Tongue (tissue), 2 donors: ENCODE results near the gene NEIL3. TPM values are rescaled to one million over a fixed set of nuclear protein-coding genes. Genes with fewer than 3 reads are reported as not detected.
"Not testable (repeated sequence)": the region's sequence is repeated elsewhere in the genome, so short reads cannot be mapped to it uniquely, and the experiment has no call there.

Source experiments
- DNase-seq: peaks from one replicate; pipeline ENCODE4 v3.0.0-alpha.2; 2015
- total RNA-seq: library from RNA; depleted of rRNA; stranded (reverse); fragments of >200 nt; gene quantifications from one replicate; pipeline ENCODE4 v1.2.3, GENCODE V29; 2014

Gene NEIL3
- total RNA-seq, 1 donor from 2014 or later: 3.0 TPM

DNA sequence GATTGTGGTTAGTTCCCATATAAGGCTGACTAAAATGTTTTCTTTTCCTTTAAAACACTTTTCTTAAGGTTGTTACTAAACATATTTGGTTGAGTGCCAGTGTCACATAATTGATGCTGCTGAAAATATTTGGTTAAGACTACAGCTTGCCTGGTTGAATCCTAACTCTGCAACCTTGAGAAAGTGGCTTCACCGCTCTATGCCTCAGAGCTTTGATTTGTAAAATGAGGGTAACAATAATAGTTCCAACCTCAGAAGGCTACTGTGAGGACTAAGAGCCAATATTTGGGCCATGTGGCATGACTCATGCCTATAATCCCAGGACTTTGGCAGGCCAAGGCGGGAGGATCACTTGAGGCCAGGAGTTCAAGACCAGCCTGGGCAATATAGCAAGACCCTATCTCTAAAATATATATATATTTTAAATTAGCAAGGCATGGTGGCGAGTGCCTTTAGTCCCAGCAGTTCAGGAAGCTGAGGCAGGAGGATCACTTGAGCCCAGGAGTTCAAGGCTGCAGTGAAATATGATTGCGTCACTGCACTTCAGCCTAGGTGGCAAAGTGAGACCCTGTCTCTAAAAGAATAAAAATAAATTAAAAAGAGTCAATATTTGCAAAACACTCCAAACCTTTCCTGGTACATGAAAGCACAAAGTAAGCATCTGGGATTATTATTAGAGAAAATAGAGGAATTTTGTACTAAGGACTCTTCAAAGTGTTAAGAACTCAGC is 7.1 kb upstream of the NEIL3 start:
- no peak for DNase-seq

DNA sequence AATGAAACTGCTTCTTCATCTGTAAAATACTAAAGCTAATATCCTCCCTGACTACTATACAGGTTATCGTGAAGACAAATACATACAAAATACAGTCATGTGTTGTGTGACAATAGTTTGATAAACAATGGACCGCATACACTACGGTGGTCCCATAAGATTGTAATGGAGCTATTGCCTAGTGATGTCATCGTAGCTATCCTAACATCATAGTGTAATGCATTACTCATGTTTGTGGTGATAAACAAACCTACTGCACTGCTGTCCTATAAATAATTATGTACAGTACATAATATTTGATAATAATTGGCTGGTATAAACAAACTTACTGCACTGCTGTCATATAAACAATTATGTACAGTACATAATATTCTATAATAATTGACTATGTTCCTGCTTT is 5.6 kb upstream of the NEIL3 start:
- DNase-seq: no peak

DNA sequence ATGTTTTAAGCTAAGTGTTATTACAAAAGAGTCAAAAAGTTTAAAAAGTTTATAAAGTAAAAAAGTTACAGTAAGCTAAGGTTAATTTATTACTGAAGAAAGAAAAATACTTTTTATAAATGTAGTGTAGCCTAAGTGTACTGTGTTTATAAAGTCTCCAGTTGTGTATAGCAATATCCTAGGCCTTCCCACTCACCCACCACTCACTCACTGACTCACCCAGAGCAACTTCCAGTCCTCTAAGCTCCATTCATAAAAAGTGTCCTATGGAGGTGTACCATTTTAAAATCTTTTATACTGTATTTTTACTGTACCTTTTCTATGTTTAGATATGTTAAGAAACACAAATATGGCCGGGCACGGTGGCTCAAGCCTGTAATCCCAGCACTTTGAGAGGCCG is 4.8 kb upstream of the NEIL3 start:
- not testable (repeated sequence) for DNase-seq

DNA sequence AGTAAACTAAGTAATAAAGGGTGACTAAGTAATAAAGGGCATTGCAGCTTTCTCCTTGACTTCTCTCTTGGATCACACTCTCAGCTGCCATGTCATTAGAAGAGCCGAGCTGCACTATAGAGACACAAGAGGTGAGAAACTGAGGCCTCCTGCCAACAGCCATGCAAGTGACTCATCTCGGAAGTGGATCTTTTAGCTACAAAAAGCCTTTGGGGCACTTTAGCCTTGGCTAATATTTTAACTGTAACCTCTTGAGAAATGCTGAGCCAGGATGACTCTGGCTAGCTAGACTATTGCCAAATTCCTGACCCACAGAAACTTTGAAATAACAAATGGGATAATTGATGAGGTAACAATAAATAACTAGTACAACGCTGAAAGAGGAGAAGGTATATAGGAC is 1.5 kb upstream of the NEIL3 start:
- no peak for DNase-seq

DNA sequence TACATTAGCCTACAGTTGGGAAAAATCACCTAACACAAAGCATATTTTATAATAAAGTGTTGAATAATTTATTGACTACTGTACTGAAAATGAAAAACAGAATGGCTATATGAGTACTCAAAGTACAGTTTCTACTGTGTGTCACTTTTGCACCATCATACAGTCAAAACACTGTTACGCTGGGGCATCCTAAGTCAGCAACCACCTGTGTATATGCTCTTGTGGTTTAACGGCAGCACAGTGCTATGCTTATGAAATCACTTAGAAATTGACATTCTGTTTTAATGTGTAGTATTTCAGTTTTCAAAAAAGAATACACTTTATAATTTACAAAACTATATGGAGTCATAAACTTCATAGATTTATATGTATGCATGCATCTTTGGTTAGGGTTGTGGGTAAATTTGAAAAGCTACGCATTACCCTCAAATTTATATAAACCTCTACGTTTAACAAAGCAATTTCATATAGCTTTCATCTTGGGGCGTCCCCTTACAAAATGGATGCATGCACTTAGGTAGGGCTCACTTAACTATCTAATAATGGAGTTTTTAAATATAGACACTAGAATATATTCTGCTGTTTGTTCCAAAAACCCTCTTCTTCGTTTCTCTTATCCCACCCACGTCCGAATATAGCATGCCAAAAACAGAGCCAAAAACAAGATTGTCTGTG is 690 bp upstream of the NEIL3 start:
- DNase-seq: no peak

DNA sequence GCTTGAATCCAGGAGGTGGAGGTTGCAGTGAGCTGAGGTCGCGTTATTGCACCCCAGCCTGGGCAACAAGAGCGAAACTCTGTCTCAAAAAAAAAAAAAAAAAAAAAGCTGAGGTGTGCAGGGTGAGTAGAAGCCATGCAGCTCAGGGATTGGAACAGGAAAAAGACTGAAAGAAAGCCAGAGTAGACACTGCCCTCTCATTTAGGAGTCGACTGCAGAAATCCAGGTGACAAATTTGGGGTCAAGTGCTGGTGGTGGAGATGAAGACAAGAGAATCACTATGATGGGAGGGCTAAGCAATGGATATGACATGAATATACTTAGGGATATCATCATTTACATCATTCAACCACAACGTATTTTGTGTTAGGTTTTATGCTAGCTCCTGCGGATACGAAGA is 1.9 kb downstream of the NEIL3 start:
- no peak for DNase-seq

DNA sequence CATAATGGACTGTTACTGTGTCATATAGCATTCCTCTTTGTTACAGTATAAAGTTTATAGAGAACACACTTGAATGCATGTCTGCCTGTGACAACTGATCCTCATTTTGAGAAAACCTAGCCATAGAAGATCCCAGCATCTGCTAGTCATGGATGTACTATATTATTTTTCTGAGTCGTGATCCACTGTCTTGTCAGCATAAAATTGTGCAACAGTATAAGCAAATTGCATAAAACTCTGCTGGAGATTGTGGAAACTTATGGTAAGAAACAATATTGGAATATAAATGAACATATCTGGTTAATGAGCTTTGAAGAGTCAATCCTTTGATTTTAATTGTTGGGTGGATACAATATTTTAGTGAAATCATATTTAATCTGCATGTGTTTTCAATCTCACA is 3.6 kb downstream of the NEIL3 start:
- no peak for DNase-seq

DNA sequence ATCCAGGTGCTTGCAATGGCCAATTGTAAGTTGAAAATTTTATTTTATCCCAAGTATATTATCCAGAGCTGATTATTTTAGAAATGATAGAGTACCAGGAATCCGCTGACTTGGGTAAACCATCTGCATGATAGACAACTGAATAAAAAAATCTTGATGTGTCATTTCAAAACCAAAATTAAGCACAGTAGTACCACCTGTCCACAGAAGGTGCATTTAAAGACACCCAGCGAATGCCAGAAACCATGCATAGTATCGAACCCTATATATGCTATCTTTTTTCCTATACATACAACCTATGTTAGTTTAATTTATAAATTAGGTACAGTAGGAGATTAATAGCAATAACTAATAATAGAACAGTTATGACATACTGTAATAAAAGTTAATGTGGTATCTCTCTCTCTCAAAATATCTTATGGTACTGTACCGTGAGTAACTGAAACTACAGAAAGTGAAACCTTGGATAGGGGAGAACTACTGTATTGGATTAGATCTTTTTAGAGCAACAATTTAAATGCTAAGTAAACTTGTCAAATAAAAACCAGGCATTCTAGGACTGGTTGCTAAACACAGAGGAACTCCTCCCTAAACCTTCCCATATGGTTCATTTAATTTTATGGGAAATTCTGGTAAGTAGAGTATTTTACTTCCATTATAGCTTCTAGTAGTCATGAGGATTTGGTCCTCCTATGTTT is 6.2 kb downstream of the NEIL3 start:
- no peak for DNase-seq

DNA sequence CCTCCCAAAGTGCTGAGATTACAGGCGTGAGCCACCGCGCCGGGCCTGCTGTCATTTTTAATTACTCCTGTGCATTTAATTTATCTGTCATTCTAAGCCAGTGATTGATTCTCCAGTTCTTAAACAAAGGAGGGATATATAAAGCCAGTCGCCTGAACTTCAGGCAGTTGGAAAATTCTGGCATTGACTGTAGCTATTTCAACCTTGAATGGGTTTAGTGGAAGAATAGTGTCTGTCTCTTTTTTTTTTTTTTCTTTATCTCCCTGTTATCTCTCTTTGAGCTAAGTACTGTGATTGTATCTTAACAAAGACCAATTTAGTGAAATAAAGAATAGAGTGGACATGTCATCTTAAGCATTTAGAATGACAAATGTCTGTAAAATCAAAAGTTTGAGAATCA is 11.0 kb downstream of the NEIL3 start:
- DNase-seq: no peak

DNA sequence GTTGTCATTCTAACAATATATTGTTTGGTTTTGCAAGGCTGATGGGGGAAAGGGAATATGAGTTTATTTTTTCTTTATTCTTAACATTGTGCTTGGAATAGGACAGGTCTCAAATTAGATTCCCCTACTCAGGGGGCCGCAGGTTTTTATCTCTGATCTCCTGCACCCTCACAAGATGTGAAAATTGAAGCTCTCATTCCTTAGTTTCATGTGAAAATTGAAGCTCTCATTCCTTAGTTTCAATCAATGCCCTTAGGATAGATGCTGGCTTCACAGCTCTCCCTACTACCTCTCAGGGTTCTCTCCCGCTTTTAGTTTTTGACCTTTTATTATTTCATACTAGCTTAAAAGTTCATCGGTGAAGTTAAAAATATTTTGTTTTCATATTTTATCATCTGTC is 12.0 kb downstream of the NEIL3 start:
- no peak for DNase-seq

DNA sequence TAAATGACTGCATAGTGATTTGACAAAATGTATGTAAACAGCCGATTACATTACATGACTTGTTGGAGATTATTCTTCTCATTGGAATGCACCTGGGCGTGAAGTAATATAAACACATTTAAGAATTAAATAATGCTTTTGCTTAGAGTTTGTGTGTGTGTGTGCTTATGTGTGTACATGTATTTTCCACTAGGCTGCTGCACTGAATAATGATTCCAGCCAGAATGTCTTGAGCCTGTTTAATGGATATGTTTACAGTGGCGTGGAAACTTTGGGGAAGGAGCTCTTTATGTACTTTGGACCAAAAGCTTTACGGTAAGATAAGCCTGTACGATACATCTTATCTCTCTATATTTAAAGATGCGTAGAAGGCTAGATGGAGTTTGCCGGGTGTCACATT is 12.6 kb downstream of the NEIL3 start:
- no peak for DNase-seq

DNA sequence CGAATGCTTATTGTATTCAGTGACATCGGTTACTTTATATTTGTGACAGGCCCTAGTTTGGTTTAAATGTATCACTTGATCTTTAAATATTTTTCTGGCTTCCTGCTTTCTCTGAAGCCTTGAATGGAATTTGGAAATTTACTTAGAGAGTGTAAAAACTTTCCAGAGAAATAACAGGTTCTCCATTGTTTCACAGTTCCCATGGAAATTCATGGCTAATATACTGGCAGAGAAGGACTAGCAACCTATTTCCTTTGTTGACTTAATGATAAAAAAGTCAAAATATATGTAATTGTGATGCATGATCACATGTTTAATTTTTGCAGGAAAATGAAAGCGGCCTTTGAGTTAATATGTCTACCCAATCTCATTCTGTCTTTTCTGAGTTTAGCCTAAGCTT is 13.2 kb downstream of the NEIL3 start:
- no peak for DNase-seq

DNA sequence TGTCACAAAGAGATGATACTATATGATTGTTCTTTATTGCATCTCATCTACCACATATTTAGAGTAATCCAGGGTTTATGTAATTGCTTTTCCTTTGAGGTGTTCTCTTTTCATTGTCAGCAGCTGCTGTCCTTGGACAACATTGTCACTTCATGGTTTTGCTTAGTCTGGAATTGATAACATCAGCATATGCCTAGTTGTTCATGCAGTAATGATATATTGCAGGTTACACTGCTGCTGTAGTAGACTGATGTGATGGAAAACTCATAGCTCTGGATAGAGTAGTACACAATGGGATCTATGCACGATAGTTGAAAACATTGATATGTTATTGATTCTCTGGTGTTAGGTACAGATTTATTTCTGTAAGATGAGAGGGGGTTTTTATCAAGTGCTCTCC is 13.7 kb downstream of the NEIL3 start:
- no peak for DNase-seq

DNA sequence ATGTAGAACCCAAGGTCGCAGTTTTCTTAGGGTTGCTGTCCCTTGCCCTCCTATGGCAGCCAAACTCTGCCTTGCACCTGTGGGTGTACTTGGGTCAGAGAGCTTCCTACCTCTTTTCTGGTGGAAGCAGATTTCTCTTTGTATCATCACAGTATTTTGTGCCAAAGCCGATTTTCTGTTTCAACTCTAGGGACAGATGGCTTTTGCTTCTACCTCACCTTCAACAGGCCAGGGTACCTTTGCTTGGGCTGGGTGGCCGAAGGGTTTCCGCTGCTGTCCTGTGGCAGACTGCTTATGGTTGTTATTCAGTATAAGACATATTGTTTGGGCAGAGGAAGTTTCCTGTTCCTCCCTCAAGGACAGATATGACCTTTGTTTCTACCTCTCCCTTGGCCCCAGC is 22.4 kb downstream of the NEIL3 start:
- DNase-seq: no peak

DNA sequence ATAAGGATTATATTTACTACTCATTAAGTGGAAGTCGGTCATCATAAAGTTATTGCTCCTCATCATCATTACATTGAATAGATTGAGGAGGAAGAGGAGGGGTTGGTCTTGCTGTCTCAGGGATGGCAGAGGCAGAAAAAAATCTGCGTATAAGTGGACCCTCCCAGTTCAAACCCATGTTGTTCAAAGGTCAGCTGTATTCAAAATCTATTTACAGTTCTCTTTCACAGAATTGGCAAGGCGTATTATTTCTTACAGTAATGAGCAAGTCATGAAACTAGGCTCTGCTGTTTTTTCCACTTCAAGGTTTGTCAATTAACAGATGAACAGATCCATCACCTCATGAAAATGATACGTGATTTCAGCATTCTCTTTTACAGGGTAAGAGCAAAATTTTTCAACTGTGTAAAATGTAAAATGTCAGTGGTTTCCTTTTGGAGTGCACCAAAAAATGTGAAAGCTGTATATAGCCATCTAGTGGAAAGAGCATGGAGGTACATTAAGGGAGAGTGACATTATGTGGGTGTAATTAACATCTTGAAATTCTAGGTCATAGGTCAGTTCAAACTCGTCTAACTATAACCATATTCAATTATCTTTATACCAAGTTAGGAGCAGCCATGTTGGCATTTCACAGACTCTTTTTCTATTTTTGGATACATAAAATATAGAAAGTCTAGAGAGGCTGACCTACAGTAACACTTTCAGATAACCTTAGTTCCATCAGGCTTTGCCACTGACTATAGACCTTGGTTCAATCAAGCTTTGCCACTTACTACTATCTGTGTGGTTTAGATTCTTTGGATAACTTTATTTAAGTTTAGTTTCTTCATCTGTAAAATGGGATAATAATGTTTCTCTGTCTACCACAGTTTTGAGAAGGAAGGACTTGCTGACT is 30.1 kb downstream of the NEIL3 start:
- peak; percentile 24 for DNase-seq

DNA sequence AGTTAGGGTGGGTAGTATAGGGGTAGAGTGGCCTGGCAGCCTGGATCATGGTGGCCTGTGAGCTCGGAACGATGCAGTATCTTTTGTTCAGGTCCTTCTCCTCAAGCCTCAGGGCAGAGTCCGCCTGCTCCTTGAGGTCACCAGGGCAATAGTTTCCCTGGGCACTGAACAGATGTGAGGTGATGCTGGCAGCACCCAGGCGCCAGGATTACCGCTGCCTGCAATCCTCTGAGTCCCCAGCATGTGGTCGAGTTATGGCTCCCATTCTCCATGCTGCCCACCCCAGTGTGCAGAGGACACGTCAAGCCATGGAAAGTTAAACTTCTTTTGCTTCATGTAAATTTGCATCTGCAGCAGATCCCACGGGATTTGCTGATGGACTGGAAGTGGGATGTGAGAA is 38.7 kb downstream of the NEIL3 start:
- DNase-seq: no peak

DNA sequence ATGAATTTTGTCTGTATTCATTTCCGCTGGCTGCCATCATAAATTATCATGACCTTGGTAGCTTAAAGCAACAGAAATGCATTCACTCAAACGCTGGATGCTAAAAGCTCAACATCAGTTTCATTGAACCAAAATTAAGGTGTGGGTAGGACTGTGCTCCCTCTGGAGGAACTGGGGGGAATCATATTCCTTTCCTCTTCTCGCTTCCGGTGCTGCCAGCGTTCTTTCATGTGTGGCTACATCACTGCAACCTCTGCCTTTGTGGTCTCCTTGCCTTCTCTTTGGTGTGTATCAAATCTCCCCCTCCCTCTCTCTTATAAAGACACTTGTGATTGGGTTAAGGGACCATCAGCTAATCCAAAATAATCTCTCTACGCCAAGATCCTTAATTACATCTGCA is 39.5 kb downstream of the NEIL3 start:
- no peak for DNase-seq

DNA sequence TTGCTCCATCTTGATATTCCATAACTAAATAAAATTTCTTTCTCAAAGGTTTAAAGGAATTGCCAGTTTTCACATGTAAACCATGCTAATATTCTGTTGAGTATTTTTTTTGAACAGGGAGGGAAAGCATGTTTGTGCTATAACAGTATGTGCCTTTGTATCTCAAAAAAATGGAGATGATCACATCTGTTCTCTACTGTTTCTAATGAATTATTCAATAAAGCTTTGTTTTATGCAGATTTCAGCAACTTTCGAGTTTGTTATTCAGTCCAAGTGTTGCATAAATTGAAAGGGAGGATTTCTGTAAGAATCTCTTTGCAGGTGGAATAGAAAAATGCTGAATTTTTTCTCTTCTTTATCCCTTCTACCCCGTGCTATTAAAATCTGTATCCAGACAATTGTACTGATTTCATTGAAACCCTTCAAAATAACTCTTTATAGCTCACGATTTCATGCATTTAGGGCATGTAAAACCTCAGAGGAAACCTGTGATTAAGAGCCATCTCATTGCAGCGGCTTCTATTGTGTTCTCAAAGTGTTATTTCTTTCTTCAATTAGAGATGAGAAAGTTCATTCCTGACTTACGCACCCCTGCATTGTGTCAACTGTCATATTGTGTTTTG is 42.1 kb downstream of the NEIL3 start:
- DNase-seq: no peak

DNA sequence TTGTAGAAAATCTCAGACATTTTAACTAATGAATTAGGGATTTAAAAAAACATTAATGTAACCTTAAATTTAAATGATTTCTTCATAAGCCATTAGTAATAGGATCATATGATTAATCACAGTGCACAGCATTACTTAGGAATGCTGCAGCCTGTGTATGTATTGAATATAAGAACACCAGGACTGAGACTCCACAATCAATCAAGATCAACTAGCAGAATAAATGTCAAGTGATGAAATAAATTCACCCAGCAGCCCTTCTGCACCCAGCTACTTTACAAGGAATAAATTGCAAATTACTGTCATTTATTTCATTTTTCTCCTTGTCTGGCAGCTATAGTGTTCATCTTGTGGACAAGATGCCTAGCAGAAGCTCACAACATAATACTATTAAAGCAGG is 46.5 kb downstream of the NEIL3 start:
- no peak for DNase-seq

DNA sequence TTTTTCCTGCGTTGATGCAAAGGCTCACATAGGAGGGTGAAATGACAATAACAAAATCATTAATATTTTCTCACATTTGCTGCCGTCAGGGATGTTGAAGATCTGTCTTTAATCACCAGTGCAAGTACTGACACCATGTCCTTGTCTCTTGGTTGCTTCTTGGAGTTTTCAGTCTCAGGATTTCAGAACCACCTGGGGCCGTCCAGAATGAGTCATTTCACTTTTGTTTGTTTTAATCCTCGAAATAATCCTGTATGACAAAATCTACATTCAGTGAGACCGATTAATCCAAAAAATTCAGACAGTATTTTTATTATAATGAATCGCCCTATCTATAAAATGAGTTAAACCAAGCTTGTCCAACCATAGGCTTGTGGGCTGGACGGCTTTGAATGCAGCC is 47.2 kb downstream of the NEIL3 start:
- no peak for DNase-seq

DNA sequence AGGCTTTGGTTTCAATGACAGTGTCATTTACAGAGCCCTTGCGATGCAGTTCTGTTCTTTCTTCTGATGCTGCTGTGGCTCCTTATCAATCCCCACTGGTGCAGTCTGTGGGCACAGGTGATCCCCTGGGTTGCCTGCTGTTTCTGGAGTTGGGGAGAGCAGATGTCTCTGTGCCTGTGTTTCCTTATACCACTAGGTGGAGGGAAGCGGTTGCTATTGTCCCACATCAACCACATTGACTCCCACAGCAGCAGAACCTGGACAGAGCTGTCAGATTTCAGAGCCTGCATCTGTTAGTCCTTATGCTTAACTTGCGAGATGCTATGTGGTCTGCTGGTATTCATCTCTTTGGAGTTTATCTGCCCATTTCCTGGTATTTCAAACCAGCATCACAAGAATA is 57.7 kb downstream of the NEIL3 start:
- no peak for DNase-seq

DNA sequence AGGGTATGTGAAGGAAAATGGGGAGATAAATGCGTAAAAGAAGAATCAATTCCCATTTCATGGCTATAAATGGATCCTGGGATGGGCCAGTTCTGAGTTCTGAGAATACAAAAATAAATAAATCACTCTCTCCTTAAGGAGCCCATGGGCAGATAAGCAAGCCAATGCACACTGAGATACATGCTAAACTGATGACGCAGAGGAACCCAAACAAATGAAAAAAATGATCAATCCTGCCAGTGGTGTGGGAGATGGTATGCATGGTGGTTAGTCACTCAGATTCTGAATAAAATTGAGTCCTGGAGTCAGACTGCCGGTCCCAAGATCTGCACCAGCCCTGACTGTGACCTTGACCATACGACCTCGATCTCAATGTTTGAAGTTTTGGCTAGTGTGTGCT is 59.7 kb downstream of the NEIL3 start:
- DNase-seq: no peak
